MCF 10A (cell line): ENCODE data around the gene FOXQ1. TPM values are rescaled to one million over a fixed set of nuclear protein-coding genes. Genes with fewer than 3 reads are reported as not detected.
"Not testable (repeated sequence)": the region's sequence is repeated elsewhere in the genome, so short reads cannot be mapped to it uniquely, and the experiment has no call there.

Experiments
- BruUV-seq: library from RNA; stranded (reverse); fragments of 400-500 nt; replicated peaks from 2 replicates; lab custom pipeline; 2021; lab: Mats Ljungman, UMichigan
- CTCF ChIA-PET: fragments of 300-600 bp; sonication (Branson Sonifier 250); formaldehyde crosslinking; extraction: SDS; loops from one replicate; lab custom pipeline; 2021; ENCODE audit warnings: antibody characterized with exemption, inconsistent platforms; lab: Yijun Ruan, JAX
- POLR2A ChIA-PET: fragments of 300-600, 350-650 bp; sonication (Branson Sonifier 250); formaldehyde crosslinking; extraction: SDS; loops from one replicate; lab custom pipeline; 2020; ENCODE audit warnings: antibody characterized with exemption, inconsistent platforms; lab: Yijun Ruan, JAX
- DNase-seq: peaks from one replicate; pipeline ENCODE4 v3.0.0-alpha.2; 2018; ENCODE audit not compliant: unreplicated experiment
- H3K27ac Mint-ChIP-seq: one replicate; pipeline ENCODE4 v1.8.0; 2022; ENCODE audit warnings: mild to moderate bottlenecking, low read depth, mixed read lengths; ENCODE audit not compliant: unreplicated experiment
- H3K27me3 Mint-ChIP-seq: one replicate; pipeline ENCODE4 v1.8.0; 2022; ENCODE audit warnings: mixed read lengths; ENCODE audit not compliant: insufficient read depth, unreplicated experiment
- H3K36me3 Mint-ChIP-seq: one replicate; pipeline ENCODE4 v1.8.0; 2022; ENCODE audit warnings: mild to moderate bottlenecking, moderate library complexity, mixed read lengths; ENCODE audit not compliant: insufficient read depth, unreplicated experiment
- H3K4me1 Mint-ChIP-seq: one replicate; pipeline ENCODE4 v1.8.0; 2022; ENCODE audit warnings: mixed read lengths; ENCODE audit not compliant: insufficient read depth, unreplicated experiment
- H3K4me3 Mint-ChIP-seq: one replicate; pipeline ENCODE4 v1.8.0; 2022; ENCODE audit warnings: mild to moderate bottlenecking, moderate library complexity, mixed read lengths; ENCODE audit not compliant: unreplicated experiment
- H3K9me3 Mint-ChIP-seq: one replicate; pipeline ENCODE4 v1.8.0; 2022; ENCODE audit warnings: mixed read lengths; ENCODE audit not compliant: unreplicated experiment
- intact Hi-C: fragments of 100-400 bp; cut with micrococcal nuclease; formaldehyde crosslinking; loops from 2 replicates; pipeline ENCODE4 v1.14.1; 2022
- total RNA-seq: library from RNA; stranded (reverse); gene quantifications from 2 replicates; pipeline ENCODE4 v1.2.3, GENCODE V29; 2022
- TF ChIP-seq, protein P1 (sequence below): fragments of 200-600 bp; IDR thresholded peaks from one replicate; pipeline ENCODE4 v1.8.0; 2022; ENCODE audit warnings: antibody characterized with exemption, mild to moderate bottlenecking; ENCODE audit not compliant: unreplicated experiment

FOXQ1 gene
- total RNA-seq, 1 experiment from 2014 or later, result 5.6 TPM

DNA sequence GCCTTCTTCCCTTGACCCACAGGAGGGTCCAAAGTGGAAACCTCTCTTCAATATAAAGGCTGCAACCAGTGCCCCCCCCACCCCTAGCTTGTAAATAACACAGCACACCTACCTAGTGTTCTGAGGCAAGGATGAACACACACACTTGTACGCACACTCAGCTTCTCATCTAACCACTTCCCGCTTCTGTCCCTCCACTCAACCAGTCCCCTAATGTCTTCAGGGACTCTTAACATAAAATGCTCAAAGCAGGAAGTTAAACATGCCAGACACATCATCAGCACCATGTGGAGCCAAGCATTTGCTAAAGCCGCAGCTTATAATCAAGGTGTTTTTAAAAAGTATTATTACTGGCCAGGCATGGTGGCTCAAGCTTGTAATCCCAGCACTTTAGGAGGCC is 35.3 kb downstream of the FOXQ1 start:
- H3K36me3 Mint-ChIP-seq, result no peaks in the 10 kb centered on the region
- TF ChIP-seq, protein P1, sequence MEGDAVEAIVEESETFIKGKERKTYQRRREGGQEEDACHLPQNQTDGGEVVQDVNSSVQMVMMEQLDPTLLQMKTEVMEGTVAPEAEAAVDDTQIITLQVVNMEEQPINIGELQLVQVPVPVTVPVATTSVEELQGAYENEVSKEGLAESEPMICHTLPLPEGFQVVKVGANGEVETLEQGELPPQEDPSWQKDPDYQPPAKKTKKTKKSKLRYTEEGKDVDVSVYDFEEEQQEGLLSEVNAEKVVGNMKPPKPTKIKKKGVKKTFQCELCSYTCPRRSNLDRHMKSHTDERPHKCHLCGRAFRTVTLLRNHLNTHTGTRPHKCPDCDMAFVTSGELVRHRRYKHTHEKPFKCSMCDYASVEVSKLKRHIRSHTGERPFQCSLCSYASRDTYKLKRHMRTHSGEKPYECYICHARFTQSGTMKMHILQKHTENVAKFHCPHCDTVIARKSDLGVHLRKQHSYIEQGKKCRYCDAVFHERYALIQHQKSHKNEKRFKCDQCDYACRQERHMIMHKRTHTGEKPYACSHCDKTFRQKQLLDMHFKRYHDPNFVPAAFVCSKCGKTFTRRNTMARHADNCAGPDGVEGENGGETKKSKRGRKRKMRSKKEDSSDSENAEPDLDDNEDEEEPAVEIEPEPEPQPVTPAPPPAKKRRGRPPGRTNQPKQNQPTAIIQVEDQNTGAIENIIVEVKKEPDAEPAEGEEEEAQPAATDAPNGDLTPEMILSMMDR, result no peak
- intact Hi-C loops, result no loop called here
- no peak overlapping the region for H3K27ac Mint-ChIP-seq
- H3K4me3 Mint-ChIP-seq, result no peak overlapping the region
- H3K4me1 Mint-ChIP-seq, result peaks cover 13% of the 10 kb centered on the region
- H3K9me3 Mint-ChIP-seq, result peaks cover 16% of the 10 kb centered on the region
- ChIA-PET CTCF (interaction anchor here (0.7 to 3.0 kb wide), 4 partner anchors 11 to 625 kb away, joined by 3 to 22 read pairs (median 4); no protein-coding TSS in a partner anchor), POLR2A (interaction anchor here (1.1 kb wide), 1 partner anchor 754 kb away, joined by 3 read pairs; no protein-coding TSS in a partner anchor)
- BruUV-seq, result no TSS peak
- H3K27me3 Mint-ChIP-seq, result no peaks in the 10 kb centered on the region
- no peak for DNase-seq

DNA sequence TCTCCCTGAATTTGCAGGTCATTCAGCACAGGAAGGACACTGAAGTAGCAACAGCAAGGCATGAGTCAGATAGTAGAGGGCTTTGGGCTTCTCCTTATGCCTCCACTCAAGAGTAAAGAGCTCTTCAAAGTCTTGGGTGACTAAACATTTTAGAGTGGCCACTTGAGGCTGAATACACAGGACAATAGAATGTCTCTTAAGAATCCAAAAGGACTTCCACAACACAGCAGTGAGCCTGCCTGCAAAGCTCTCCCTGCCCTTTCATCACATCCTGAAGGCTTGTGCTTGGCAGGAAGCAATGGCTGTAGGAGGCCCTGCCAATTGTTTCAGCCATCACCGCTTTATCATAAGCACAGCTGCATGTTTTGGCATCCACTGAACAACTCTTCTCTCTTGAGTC is 36.8 kb downstream of the FOXQ1 start:
- H3K4me1 Mint-ChIP-seq, result peaks cover 13% of the 10 kb centered on the region
- H3K4me3 Mint-ChIP-seq, result no peak overlapping the region
- POLR2A ChIA-PET, result no interaction called here
- no peak for DNase-seq
- H3K27me3 Mint-ChIP-seq, result no peaks in the 10 kb centered on the region
- CTCF ChIA-PET, result interaction anchor here (0.6 to 2.1 kb wide), 3 partner anchors 12 to 589 kb away, joined by 4 to 9 read pairs (median 9); no protein-coding TSS in a partner anchor
- intact Hi-C loops, result no loop called here
- peaks cover 16% of the 10 kb centered on the region for H3K9me3 Mint-ChIP-seq
- no peaks in the 10 kb centered on the region for H3K36me3 Mint-ChIP-seq
- BruUV-seq, result no TSS peak
- H3K27ac Mint-ChIP-seq, result no peak overlapping the region
- TF ChIP-seq, protein P1, result no peak

DNA sequence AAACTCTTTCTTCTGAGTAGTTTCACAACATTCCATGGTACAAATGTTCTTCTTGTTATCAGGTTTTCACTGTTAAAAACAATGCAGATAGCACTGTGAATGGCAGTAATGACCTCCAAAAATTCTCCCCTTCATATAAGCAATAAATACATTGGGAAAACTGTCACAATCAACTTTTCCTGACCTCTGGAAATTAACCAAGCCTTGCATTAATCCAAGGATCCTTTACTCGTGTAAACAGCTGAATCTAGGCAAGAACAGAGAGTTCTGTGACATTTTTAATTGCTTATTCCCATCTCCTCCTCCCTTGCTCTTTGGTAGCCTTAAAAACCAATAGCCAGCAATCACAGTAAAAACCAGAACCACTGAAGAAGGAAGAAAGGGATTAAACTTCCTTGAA is 37.8 kb downstream of the FOXQ1 start:
- Mint-ChIP-seq H3K27ac (no peak overlapping the region), H3K4me3 (no peak overlapping the region), H3K4me1 (peaks cover 13% of the 10 kb centered on the region), H3K9me3 (peaks cover 8% of the 10 kb centered on the region), H3K36me3 (no peaks in the 10 kb centered on the region), H3K27me3 (peaks cover 8% of the 10 kb centered on the region)
- BruUV-seq, result no TSS peak
- ChIA-PET POLR2A (interaction anchor here (0.5 kb wide), 1 partner anchor 186 kb away, joined by 4 read pairs; no protein-coding TSS in a partner anchor), CTCF (interaction anchor here (2.1 kb wide), 1 partner anchor 13 kb away, joined by 9 read pairs; no protein-coding TSS in a partner anchor)
- TF ChIP-seq, protein P1, result no peak
- DNase-seq, result no peak
- intact Hi-C loops, result no loop called here

DNA sequence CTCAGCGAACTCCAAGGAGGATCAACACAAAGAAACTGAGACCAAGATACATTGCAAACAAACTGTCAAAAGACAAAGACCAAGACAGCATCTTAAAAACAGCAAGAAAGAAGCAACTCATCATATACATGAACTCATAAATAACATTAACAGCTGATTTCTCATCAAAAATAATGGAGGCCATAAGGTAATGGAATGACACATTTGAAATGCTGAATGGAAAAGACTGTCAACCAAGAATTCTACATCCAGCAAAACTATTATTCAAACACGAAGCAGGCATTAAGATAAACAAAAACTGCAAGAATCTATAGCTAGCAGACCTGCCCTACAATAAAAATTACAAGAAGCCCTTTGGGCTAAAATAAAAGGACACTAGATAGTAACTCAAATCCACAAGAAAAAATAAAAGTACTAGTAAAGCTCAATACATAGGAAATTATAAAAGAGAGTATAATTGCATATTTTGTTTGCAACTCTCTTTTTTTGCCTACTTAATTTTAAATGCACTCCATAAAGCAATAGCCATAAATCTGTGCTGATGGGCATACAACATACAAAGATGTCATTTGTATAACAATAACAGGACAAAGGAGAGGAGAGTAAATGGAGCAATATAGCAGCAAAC is 39.6 kb downstream of the FOXQ1 start:
- Mint-ChIP-seq H3K4me3 (no peak overlapping the region), H3K4me1 (peaks cover 8% of the 10 kb centered on the region)
- intact Hi-C loops, result no loop called here

DNA sequence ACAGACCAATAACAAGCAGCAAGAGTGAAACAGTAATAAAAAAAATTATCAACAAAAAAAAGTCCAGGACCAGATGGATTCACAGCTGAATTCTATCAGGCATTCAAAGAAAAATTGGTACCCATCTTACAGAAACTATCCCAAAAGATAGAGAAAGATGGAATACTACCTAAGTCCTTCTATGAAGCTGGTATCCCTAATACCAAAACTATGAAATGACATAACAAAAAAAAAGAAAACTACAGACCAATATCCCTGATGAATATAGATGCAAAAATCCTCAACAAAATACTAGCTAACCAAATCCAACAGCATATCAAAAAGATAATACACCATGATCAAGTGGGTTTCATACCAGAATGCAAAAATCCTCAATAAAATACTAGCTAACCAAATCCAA is 43.2 kb downstream of the FOXQ1 start:
- H3K4me1 Mint-ChIP-seq, H3K36me3 Mint-ChIP-seq, DNase-seq, H3K9me3 Mint-ChIP-seq, BruUV-seq, intact Hi-C loops, H3K27ac Mint-ChIP-seq, H3K4me3 Mint-ChIP-seq: not testable (repeated sequence)
- CTCF ChIA-PET, result interaction anchor here (0.7 to 1.2 kb wide), 2 partner anchors 26 to 765 kb away, joined by 3 to 4 read pairs; no protein-coding TSS in a partner anchor
- H3K27me3 Mint-ChIP-seq, result peaks cover 10% of the 10 kb centered on the region
- POLR2A ChIA-PET, result interaction anchor here (1.3 kb wide), 1 partner anchor 11 kb away, joined by 5 read pairs; no protein-coding TSS in a partner anchor

More for the DNA sequence above, 39.6 kb downstream of the FOXQ1 start:
- CTCF ChIA-PET, result interaction anchor here (0.6 kb wide), 1 partner anchor 542 kb away, joined by 3 read pairs; no protein-coding TSS in a partner anchor
- H3K27me3 Mint-ChIP-seq, result peaks cover 10% of the 10 kb centered on the region
- POLR2A ChIA-PET, result interaction anchor here (0.7 kb wide), 1 partner anchor 441 kb away, joined by 3 read pairs; no protein-coding TSS in a partner anchor
- no peaks in the 10 kb centered on the region for H3K36me3 Mint-ChIP-seq
- TF ChIP-seq, protein P1, result no peak
- BruUV-seq, result no TSS peak
- no peaks in the 10 kb centered on the region for H3K9me3 Mint-ChIP-seq
- H3K27ac Mint-ChIP-seq, result no peak overlapping the region
- no peak for DNase-seq

DNA sequence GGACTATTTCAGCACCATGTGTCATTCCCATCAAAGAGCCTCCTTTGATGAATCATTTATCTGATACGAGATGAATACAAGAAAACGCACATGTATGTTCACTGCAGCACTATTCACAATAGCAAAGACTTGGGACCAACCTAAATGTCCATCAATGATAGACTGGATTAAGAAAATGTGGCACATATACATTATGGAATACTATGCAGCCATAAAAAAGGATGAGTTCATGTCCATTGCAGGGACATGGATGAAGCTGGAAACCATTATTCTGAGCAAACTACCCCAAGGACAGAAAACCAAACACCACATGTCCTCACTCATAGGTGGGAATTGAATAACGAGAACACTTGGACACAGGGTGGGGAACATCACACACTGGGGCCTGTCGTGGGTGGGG is 49.8 kb downstream of the FOXQ1 start:
- CTCF ChIA-PET, DNase-seq, intact Hi-C loops, H3K4me3 Mint-ChIP-seq, H3K27ac Mint-ChIP-seq, POLR2A ChIA-PET, H3K4me1 Mint-ChIP-seq, BruUV-seq, H3K9me3 Mint-ChIP-seq, H3K36me3 Mint-ChIP-seq, H3K27me3 Mint-ChIP-seq: not testable (repeated sequence)
